Ramos (cell line): ENCODE results near the gene DSG2.
"Not testable (repeated sequence)": the region's sequence is repeated elsewhere in the genome, so short reads cannot be mapped to it uniquely, and the experiment has no call there.

Experiments used
- in situ Hi-C: fragments of 300-500 bp; cut with MboI; formaldehyde crosslinking; loops from one replicate; pipeline ENCODE4 v1.14.3; 2022; ENCODE audit warnings: low sequenced_read_pairs; ENCODE audit not compliant: unreplicated experiment

DSG2 gene

GRCh38 chr18:31498574-31499524 lies 872 bp downstream of the DSG2 start:
- in situ Hi-C loops: no loop called here

GRCh38 chr18:31500051-31500688 lies 2.2 kb downstream of the DSG2 start:
- in situ Hi-C loops: no loop called here

GRCh38 chr18:31503011-31503410 lies 5.0 kb downstream of the DSG2 start:
- in situ Hi-C loops: no loop called here

- in situ Hi-C loops: no loop called here
Measured at GRCh38 chr18:31504455-31505147, 6.6 kb downstream of the DSG2 start.

DNA sequence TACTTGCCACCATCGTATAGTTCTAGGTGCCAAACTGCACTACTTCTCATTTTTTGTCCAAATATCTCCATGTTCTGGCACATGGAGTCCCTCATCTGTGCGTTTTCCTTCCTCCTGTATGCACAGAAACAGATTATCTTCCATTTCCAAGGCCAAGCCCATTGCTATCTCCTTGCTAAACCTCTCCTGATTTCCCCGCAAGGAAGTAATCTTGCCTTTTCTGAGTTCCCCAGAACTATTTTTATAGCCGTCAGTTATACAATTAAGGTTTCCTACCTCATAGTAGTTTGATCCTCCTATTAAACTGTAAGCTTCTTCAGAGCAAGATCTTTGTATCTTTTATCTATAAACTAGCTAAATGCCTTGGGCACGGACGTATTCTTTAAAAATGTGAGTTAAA lies 7.2 kb downstream of the DSG2 start:
- in situ Hi-C loops: no loop called here

- in situ Hi-C loops: no loop called here
Measured at GRCh38 chr18:31506024-31506742, 8.2 kb downstream of the DSG2 start.

DNA sequence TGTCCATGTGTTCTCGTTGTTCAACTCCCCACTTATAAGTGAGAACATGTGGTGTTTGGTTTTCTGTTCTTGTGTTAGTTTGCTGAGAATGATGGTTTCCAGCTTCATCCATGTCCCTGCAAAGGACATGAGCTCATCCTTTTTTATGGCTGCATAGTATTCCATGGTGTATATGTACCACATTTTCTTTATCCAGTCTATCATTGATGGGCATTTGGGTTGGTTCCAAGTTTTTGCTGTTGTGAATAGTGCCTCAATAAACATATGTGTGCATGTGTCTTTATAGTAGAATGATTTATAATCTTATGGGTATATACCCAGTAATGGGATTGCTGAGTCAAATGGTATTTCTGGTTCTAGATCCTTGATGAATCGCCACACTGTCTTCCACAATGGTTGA lies 9.1 kb downstream of the DSG2 start:
- in situ Hi-C loops: not testable (repeated sequence)

- in situ Hi-C loops: no loop called here
Measured at GRCh38 chr18:31508781-31509180, 10.8 kb downstream of the DSG2 start.

DNA sequence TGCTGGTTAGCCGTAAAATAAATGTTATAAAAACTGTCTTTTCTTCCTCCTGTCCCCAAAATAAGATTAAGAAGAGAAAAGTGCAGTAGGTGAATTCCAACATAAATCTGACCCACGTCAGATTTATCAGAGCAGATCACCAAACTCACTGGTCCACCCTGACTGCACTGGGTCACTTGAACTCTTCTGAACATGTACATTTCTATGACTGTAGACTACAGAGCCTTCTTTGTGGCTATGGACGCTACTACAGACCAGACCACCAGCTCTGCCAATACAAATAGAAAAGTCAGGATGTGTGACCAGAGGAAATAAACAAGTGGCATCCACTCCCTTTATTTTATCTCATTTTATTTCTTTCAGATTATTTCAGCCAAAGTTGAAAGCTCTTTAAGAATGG lies 11.6 kb downstream of the DSG2 start:
- in situ Hi-C loops: no loop called here

DNA sequence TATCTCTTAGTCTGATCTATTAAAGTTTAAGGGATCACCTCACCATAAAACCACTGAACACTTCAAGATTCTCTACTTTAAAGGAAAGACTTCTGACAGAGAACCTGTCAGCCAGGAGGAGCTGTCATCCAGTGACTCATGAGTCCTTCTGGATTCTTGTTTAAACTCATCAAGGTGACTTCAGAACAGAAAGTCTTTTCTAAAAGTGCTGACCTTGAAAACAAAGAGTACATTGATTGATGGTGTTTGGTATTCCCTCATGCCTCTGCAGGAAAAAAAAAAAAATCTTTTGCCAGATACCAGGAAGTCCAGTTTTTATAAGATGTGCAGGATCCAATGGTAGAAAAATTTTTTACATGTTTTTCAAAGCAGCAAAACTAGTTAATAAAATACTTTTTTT lies 12.3 kb downstream of the DSG2 start:
- in situ Hi-C loops: no loop called here

- in situ Hi-C loops: no loop called here
Measured at GRCh38 chr18:31511098-31511497, 13.1 kb downstream of the DSG2 start.

GRCh38 chr18:31512203-31512764 lies 14.3 kb downstream of the DSG2 start:
- in situ Hi-C loops: no loop called here

DNA sequence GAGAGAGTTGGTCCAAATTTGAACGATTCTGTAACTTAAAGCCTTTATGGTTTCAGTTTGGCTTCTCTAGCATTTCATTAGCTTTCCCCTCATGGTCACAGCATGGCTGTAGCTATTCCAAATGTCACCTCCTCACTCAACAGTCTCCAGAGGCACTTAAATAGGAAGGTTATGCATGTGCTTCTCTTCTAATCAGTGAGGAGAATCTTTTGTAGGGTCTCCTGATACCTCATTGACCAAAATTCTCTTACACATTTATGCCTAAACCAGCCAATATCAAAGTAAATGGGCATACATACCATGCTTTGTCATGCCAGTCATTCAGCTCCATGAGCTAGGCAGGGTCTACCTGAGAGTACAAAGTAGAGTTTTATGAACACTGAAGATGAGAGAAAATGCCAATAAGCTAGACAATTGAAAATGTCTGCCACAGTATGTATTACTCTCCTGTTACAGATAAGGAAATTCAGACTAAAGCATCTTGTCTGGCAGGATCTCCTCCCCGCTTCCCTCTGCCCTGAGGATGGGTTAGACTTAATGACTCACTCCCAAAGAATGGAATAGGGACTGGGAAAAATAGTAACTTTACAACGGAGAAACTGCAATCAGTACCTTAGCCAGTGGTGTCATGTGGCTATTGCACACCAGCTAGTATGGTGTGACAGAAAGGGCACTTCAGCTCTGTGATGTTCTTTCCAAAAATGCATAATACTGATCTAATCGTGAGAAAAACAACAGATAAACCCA lies 15.4 kb downstream of the DSG2 start:
- in situ Hi-C loops: no loop called here

GRCh38 chr18:31516437-31516836 lies 18.5 kb downstream of the DSG2 start:
- in situ Hi-C loops: no loop called here

DNA sequence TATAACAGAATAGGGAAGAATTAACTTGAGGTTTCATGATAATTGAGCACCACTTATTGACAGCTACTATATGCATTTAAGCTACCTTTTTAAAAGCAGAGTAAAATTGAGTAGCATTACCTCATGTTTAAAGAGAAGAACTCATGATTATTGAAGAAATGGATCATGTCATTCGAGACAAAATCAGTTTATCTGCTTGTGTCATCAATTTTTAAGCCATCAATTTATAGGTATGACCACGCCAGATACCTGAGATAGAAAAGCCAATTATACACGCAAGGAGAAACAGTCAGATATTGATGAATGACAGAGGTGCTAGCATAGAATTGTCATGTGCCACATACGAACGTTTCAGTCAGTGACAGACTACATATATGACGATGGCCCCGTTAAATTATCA lies 28.4 kb downstream of the DSG2 start:
- in situ Hi-C loops: no loop called here

GRCh38 chr18:31533236-31533635 lies 35.3 kb downstream of the DSG2 start:
- in situ Hi-C loops: no loop called here

- in situ Hi-C loops: no loop called here
Measured at GRCh38 chr18:31538837-31539236, 40.9 kb downstream of the DSG2 start.

DNA sequence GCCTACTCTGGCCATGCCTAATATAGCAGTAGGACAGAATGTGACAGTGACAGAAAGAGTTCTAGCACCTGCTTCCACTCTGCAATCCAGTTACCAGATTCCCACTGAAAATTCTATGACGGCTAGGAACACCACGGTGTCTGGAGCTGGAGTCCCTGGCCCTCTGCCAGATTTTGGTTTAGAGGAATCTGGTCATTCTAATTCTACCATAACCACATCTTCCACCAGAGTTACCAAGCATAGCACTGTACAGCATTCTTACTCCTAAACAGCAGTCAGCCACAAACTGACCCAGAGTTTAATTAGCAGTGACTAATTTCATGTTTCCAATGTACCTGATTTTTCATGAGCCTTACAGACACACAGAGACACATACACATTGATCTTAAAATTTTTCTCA lies 48.5 kb downstream of the DSG2 start:
- in situ Hi-C loops: no loop called here

DNA sequence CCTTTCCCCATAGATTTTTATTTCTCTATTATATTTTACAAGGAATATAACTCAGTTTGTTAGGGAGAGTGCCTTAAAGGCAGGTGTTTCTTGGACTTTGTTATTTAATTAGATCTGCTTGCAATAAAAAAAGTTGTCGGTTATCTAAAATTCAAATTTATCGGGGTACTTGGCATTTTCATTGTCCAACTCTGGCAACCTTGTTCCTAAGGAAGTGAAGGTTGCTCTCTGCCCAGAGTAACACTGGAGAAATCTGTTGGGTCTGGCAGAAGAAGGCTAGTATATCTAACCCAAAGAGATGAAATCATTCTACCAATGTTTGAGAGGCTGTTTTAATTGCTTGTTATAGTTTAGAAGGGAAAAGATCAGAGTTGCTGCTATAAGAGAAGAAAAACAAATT lies 50.9 kb downstream of the DSG2 start:
- in situ Hi-C loops: no loop called here
